SU-DHL-6 (cell line): ENCODE measurements around the gene SAPCD1.

Source experiments
- H2AFZ ChIP-seq: fragments of 200-600 bp; sonication (generic); 2 replicates; pipeline ENCODE4 v1.6.1; 2014; ENCODE audit warnings: low read depth, mild to moderate bottlenecking, moderate library complexity, mixed read lengths, antibody characterized with exemption, low read length; ENCODE audit not compliant: severe bottlenecking
- H3F3A ChIP-seq: fragments of 200-600 bp; shearing (Covaris generic); 2 replicates; pipeline ENCODE4 v1.6.0; 2016; ENCODE audit warnings: antibody characterized with exemption, mild to moderate bottlenecking; ENCODE audit not compliant: insufficient read depth
- H3K27ac ChIP-seq: fragments of 200-600 bp; sonication (generic); 2 replicates; pipeline ENCODE4 v1.5.1; 2016; ENCODE audit warnings: low read depth, mild to moderate bottlenecking, low read length, moderate library complexity, mixed read lengths
- H3K27me3 ChIP-seq: fragments of 200-600 bp; sonication (generic), shearing (Covaris generic); 2 replicates; pipeline ENCODE4 v1.6.0; 2014; ENCODE audit warnings: mild to moderate bottlenecking, low read length
- H3K36me3 ChIP-seq: fragments of 200-600 bp; sonication (generic); 2 replicates; pipeline ENCODE4 v1.6.1; 2014; ENCODE audit warnings: mild to moderate bottlenecking, low read length, mixed read lengths
- H3K4me2 ChIP-seq: fragments of 300-600, 200-600 bp; shearing (Covaris generic), sonication (generic); 2 replicates; pipeline ENCODE4 v1.6.0; 2014; ENCODE audit warnings: low read length, low read depth, mild to moderate bottlenecking; ENCODE audit not compliant: poor library complexity, severe bottlenecking
- H3K4me3 ChIP-seq: fragments of 200-600 bp; sonication (generic); 2 replicates; pipeline ENCODE4 v1.5.1; 2014; ENCODE audit warnings: antibody characterized with exemption, low read length, mild to moderate bottlenecking, mixed read lengths; ENCODE audit not compliant: insufficient read depth, poor library complexity, severe bottlenecking
- H3K79me2 ChIP-seq: fragments of 200-600 bp; sonication (generic); 2 replicates; pipeline ENCODE4 v1.6.1; 2014; ENCODE audit warnings: mild to moderate bottlenecking, low read length, moderate library complexity; ENCODE audit not compliant: insufficient read depth
- H3K9ac ChIP-seq: fragments of 200-600 bp; sonication (generic); 2 replicates; pipeline ENCODE4 v1.7.0; 2014; ENCODE audit warnings: mild to moderate bottlenecking, low read length
- H3K9me2 ChIP-seq: fragments of 200-600 bp; sonication (generic); replicated peaks from 2 replicates; pipeline ENCODE4 v1.6.1; 2014; ENCODE audit warnings: low read length; ENCODE audit not compliant: insufficient read depth
- H3K9me3 ChIP-seq: fragments of 200-600 bp; sonication (generic); 2 replicates; pipeline ENCODE4 v1.6.1; 2014; ENCODE audit warnings: low read length, mixed read lengths; ENCODE audit not compliant: insufficient read depth
- H4K20me1 ChIP-seq: fragments of 200-600 bp; sonication (generic); 2 replicates; pipeline ENCODE4 v1.6.1; 2014; ENCODE audit warnings: low read depth, mild to moderate bottlenecking, antibody characterized with exemption, low read length, moderate library complexity, mixed read lengths
- EZH2phosphoT487 ChIP-seq: fragments of 200-600 bp; sonication (generic), shearing (Covaris generic); conservative IDR thresholded peaks from 2 replicates; pipeline ENCODE4 v1.6.1; 2018; ENCODE audit warnings: mild to moderate bottlenecking, antibody characterized with exemption, low read length, moderate library complexity, mixed read lengths
- TF ChIP-seq, protein P1 (sequence below): fragments of 200-600 bp; sonication (generic); IDR thresholded peaks from one replicate; pipeline ENCODE4 v1.5.1; 2017; ENCODE audit warnings: antibody characterized with exemption, mild to moderate bottlenecking, low read length, moderate library complexity; ENCODE audit not compliant: insufficient read depth, poor library complexity, severe bottlenecking

Gene SAPCD1

DNA sequence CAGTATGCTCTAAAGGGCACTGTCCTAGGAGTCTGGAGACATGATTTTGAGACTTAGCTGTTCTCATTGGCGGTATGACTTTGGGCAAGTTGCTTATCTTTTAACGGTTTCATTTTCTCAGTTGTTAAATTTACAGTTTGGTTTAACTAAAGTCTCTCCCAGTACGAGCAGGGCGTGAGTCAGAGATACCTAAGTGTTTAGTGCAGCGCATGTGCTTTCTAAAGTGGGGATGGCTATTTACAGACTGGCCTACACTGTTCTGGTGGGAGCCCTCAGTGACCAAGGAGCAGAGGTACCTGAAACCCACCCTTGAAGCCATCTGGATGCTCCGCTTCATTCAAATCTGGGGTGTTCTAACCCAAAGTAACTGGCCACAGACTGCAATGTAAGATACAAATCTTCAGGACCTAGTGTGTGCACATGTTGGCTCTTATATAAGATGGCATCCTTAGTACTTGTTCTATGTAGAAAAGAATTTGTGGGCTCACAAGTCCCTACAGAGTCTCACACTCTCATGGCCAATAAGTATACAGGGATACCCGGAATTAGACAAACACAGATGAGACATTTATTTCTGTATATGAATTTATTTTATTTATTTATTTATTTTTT lies 11.9 kb upstream of the SAPCD1 start:
- Histone ChIP-seq H3K27ac (no peak overlapping the region), H4K20me1 (no peaks in the 10 kb centered on the region), H3K9me3 (no peaks in the 10 kb centered on the region), H3F3A (0 out of 2 replicates have a peak, but pooled peaks cover 12% of the 10 kb centered on the region), H3K4me3 (no peak overlapping the region), H3K27me3 (no peaks in the 10 kb centered on the region), H3K36me3 (peaks cover 3% of the 10 kb centered on the region; the same call in 1 of the 2 replicates), H3K79me2 (no peaks in the 10 kb centered on the region), H3K4me2 (no peak overlapping the region), H3K9ac (no peak overlapping the region), H2AFZ (no peak overlapping the region), H3K9me2 (no peaks in the 10 kb centered on the region)
- TF ChIP-seq, protein P1, sequence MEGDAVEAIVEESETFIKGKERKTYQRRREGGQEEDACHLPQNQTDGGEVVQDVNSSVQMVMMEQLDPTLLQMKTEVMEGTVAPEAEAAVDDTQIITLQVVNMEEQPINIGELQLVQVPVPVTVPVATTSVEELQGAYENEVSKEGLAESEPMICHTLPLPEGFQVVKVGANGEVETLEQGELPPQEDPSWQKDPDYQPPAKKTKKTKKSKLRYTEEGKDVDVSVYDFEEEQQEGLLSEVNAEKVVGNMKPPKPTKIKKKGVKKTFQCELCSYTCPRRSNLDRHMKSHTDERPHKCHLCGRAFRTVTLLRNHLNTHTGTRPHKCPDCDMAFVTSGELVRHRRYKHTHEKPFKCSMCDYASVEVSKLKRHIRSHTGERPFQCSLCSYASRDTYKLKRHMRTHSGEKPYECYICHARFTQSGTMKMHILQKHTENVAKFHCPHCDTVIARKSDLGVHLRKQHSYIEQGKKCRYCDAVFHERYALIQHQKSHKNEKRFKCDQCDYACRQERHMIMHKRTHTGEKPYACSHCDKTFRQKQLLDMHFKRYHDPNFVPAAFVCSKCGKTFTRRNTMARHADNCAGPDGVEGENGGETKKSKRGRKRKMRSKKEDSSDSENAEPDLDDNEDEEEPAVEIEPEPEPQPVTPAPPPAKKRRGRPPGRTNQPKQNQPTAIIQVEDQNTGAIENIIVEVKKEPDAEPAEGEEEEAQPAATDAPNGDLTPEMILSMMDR = no peak
- TF ChIP-seq EZH2phosphoT487 = no peak

- Histone ChIP-seq H4K20me1 (no peaks in the 10 kb centered on the region), H3K4me3 (no peak overlapping the region), H3K36me3 (peaks cover 3% of the 10 kb centered on the region; the same call in 1 of the 2 replicates), H2AFZ (no peak overlapping the region), H3K27me3 (no peaks in the 10 kb centered on the region), H3K9me3 (no peaks in the 10 kb centered on the region), H3K9me2 (no peaks in the 10 kb centered on the region), H3K9ac (no peak overlapping the region), H3F3A (0 out of 2 replicates have a peak, but pooled peaks cover 12% of the 10 kb centered on the region), H3K27ac (no peak overlapping the region), H3K4me2 (no peak overlapping the region), H3K79me2 (no peaks in the 10 kb centered on the region)
- TF ChIP-seq EZH2phosphoT487 = no peak
- TF ChIP-seq, protein P1 = no peak
Measured at GRCh38 chr6:31752739-31753319, 9.6 kb upstream of the SAPCD1 start.

DNA sequence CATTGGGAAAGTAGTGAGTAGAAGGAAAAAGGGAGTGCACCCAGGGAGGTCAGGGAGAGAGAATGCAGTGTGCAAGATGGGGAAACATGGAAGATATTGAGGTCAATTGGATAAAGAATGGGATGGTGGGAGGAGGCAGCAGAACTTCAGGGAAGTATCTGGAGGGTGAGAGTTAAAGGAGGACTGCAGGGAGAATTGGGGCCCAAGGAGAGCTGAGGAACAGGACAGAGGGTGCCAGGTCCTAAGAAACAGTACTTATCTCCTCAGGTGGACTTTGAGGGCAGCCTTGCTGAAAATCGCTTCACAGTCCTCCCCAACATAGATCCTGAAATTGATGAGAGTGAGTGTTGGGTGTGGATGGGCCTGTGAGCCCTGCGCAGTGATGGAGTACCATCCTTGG lies 4.2 kb upstream of the SAPCD1 start:
- H3K9me2 ChIP-seq = no peaks in the 10 kb centered on the region
- no peaks in the 10 kb centered on the region for H3K79me2 ChIP-seq
- no peak overlapping the region for H3K9ac ChIP-seq
- peaks cover 8% of the 10 kb centered on the region; the same call in 1 of the 2 replicates for H3K36me3 ChIP-seq
- H3K4me3 ChIP-seq = no peak overlapping the region
- H3K4me2 ChIP-seq = no peak overlapping the region
- no peak overlapping the region for H2AFZ ChIP-seq
- H3K9me3 ChIP-seq = no peaks in the 10 kb centered on the region
- H3F3A ChIP-seq = no peaks in the 10 kb centered on the region
- H4K20me1 ChIP-seq = no peaks in the 10 kb centered on the region
- H3K27me3 ChIP-seq = no peaks in the 10 kb centered on the region
- H3K27ac ChIP-seq = no peak overlapping the region
- TF ChIP-seq, protein P1 = no peak
